Measurements from ENCODE around the gene MNS1. TPM values are rescaled to one million over a fixed set of nuclear protein-coding genes. Genes with fewer than 3 reads are reported as not detected.

MNS1 gene
- total and polyA plus RNA-seq, 9 of the 15 experiments (the other 6 are each of a cell fraction or from before 2014, with no cell fraction given): 1.1 to 10.3 (median 2.5) TPM

GRCh38 chr15:56468401-56468800, 3.5 kb upstream of the MNS1 start (continued):
- TF ChIP-seq FOXM1 (IDR thresholded peaks at IDR 0.05; ENCODE audit: low read depth) (no peak), FOXM1 (CRISPR knock-in tag; IDR thresholded peaks at IDR 0.05; ENCODE audit: low read depth) (no peak), RBBP5 (IDR thresholded peaks at IDR 0.05; ENCODE audit: borderline replicate concordance, insufficient read depth, low read length, poor library complexity, severe bottlenecking) (no peak)

GRCh38 chr15:56467616-56468015, 2.7 kb upstream of the MNS1 start:
- Histone ChIP-seq H3K9me1 (ENCODE audit: control insufficient read depth, insufficient read depth, low read length) (no peaks in the 10 kb centered on the region), H3K27ac (ENCODE audit: extremely low read depth, low read depth, low read length) (no peak overlapping the region), H3K4me3 (no peak overlapping the region), H3K4me2 (ENCODE audit: insufficient read depth, low read length) (no peak overlapping the region), H3K36me3 (ENCODE audit: control insufficient read depth, insufficient read depth, low read length) (no peaks in the 10 kb centered on the region), H3K27me3 (ENCODE audit: control insufficient read depth in 2 of 2, insufficient read depth in 2 of 2, low read length in 2 of 2) (no peaks in the 10 kb centered on the region), H3K79me2 (ENCODE audit: control insufficient read depth, insufficient read depth, low read length) (no peaks in the 10 kb centered on the region), H4K20me1 (replicated peaks; ENCODE audit: control insufficient read depth, insufficient read depth, low read length) (no peaks in the 10 kb centered on the region), H2AFZ (ENCODE audit: low read depth, low read length) (no peak overlapping the region), H3K4me1 (replicated peaks in 1 of 2; ENCODE audit: control insufficient read depth in 2 of 2, insufficient read depth in 2 of 2, low read length in 2 of 2) (peaks cover 7 to 8% of the 10 kb centered on the region in 2 experiments; a peak in 4 of 5 replicates), H3K9me3 (replicated peaks; ENCODE audit: control insufficient read depth, insufficient read depth, low read depth, low read length) (no peaks in the 10 kb centered on the region), H3K9ac (ENCODE audit: insufficient read depth in 1 of 2, low read depth in 2 of 2, low read length in 2 of 2) (no peak overlapping the region)
- DNase-seq (ENCODE audit: extremely low read depth in 1 of 4, low spot score in 3 of 4) (no peak), FAIRE-seq (no peak), ATAC-seq (no peak)
- intact Hi-C loops (cut with micrococcal nuclease): no loop called here
- in situ Hi-C loops (cut with MboI): no loop called here
- CTCF ChIA-PET (ENCODE audit: low intra/inter-chr PET ratio): no interaction called here
- POLR2A ChIA-PET: no interaction called here
- TF ChIP-seq PRMT5 (CRISPR knock-in tag; IDR thresholded peaks at IDR 0.05): no peak
- TF ChIP-seq NFATC3 (IDR thresholded peaks at IDR 0.05): no peak
- no peak for TF ChIP-seq KHSRP (IDR thresholded peaks at IDR 0.05)
- BruUV-seq (replicated peaks): no TSS peak
- WGBS (ENCODE audit: insufficient coverage, low coverage, missing lambda C conversion rate): 16% methylated on average over 3 of the region's 3 CpGs

Measured in K562 (cell line).